SK-N-SH (cell line): Measurements from ENCODE around the gene DYRK2. TPM values are rescaled to one million over a fixed set of nuclear protein-coding genes. Genes with fewer than 3 reads are reported as not detected.

ENCODE experiments used
- CTCF ChIA-PET: fragments of 300-600, 350-600 bp; formaldehyde crosslinking; extraction: SDS; loops from one replicate; lab custom pipeline; 2021; lab: Yijun Ruan, JAX
- POLR2A ChIA-PET: fragments of 350-600 bp; sonication (Branson Sonifier 250); formaldehyde crosslinking; extraction: SDS; loops from one replicate; lab custom pipeline; 2020; ENCODE audit warnings: antibody characterized with exemption, inconsistent platforms; lab: Yijun Ruan, JAX
- DNase-seq: peaks from one replicate; pipeline ENCODE4 v3.0.0; 2012
- H2AFZ ChIP-seq: fragments of 200-600 bp; sonication (generic); 2 replicates; pipeline ENCODE4 v1.8.1; 2016; ENCODE audit warnings: antibody characterized with exemption, mild to moderate bottlenecking, low read depth
- H3F3A ChIP-seq: fragments of 200-600 bp; sonication (generic); replicated peaks from 2 replicates; pipeline ENCODE3; 2016; ENCODE audit warnings: antibody characterized with exemption, mild to moderate bottlenecking; ENCODE audit not compliant: insufficient read depth
- H3K27ac ChIP-seq, 2 experiments: fragments of 200-500 bp in 1 of 2; fragments of 200-600 bp in 1 of 2; sonication (Bioruptor generic) in 1 of 2; sonication (generic), shearing (Covaris generic) in 1 of 2; 2 replicates each; pipeline versions ENCODE4 v1.5.1 to v1.6.1; 2014 to 2016; ENCODE audit warnings: low read depth in 2 of 2, inconsistent platforms in 1 of 2, low read length in 1 of 2, mild to moderate bottlenecking in 1 of 2, mixed read lengths in 1 of 2
- H3K27me3 ChIP-seq: fragments of 200-600 bp; sonication (generic), shearing (Covaris generic); 2 replicates; pipeline ENCODE4 v1.6.1; 2016; ENCODE audit warnings: mixed run types; ENCODE audit not compliant: insufficient read depth
- H3K36me3 ChIP-seq, 2 experiments: fragments of 200-500 bp in 1 of 2; fragments of 200-600 bp in 1 of 2; sonication (Bioruptor generic) in 1 of 2; sonication (generic) in 1 of 2; replicated peaks in 1 of 2; 2 replicates each; pipeline versions ENCODE3 to v1.5.1; 2014 to 2016; ENCODE audit warnings: low read length in 1 of 2, mild to moderate bottlenecking in 1 of 2; ENCODE audit not compliant: insufficient read depth in 2 of 2, control insufficient read depth in 1 of 2
- H3K4me1 ChIP-seq, 2 experiments: fragments of 200-500 bp in 1 of 2; fragments of 200-600 bp in 1 of 2; sonication (Bioruptor generic) in 1 of 2; sonication (generic), shearing (Covaris generic) in 1 of 2; 2 replicates each; pipeline versions ENCODE4 v1.5.1 to v1.6.1; 2014 to 2016; ENCODE audit warnings: low read depth in 1 of 2, low read length in 1 of 2, mixed run types in 1 of 2; ENCODE audit not compliant: insufficient read depth in 2 of 2, control insufficient read depth in 1 of 2
- H3K4me2 ChIP-seq: fragments of 200-600 bp; sonication (generic), shearing (Covaris generic); 2 replicates; pipeline ENCODE4 v1.6.1; 2017; ENCODE audit warnings: mixed run types
- H3K4me3 ChIP-seq, 2 experiments: fragments of 200-500 bp in 1 of 2; fragments of 200-600 bp in 1 of 2; sonication (Bioruptor generic) in 1 of 2; sonication (generic), shearing (Covaris generic) in 1 of 2; 2 replicates each; pipeline versions ENCODE4 v1.5.1 to v1.8.1; 2014 to 2016; ENCODE audit warnings: low read depth in 2 of 2, inconsistent platforms in 1 of 2, low read length in 1 of 2, mild to moderate bottlenecking in 1 of 2, mixed read lengths in 1 of 2, moderate library complexity in 1 of 2
- H3K79me2 ChIP-seq: fragments of 200-600 bp; sonication (generic); 2 replicates; pipeline ENCODE4 v1.8.1; 2017; ENCODE audit warnings: mild to moderate bottlenecking; ENCODE audit not compliant: insufficient read depth
- H3K9ac ChIP-seq: fragments of 200-600 bp; sonication (generic); 2 replicates; pipeline ENCODE4 v1.6.1; 2017; ENCODE audit warnings: mixed run types
- H3K9me2 ChIP-seq: fragments of 200-600 bp; sonication (generic); 2 replicates; pipeline ENCODE4 v1.6.1; 2017; ENCODE audit warnings: mixed run types
- H3K9me3 ChIP-seq: fragments of 200-600 bp; sonication (generic); 2 replicates; pipeline ENCODE4 v1.6.1; 2017; ENCODE audit warnings: mixed run types, mild to moderate bottlenecking, moderate library complexity
- H4K20me1 ChIP-seq: fragments of 200-600 bp; sonication (generic); 2 replicates; pipeline ENCODE4 v1.6.1; 2017; ENCODE audit warnings: mild to moderate bottlenecking, mixed run types; ENCODE audit not compliant: insufficient read depth
- EZH2phosphoT487 ChIP-seq: fragments of 200-600 bp; sonication (generic); IDR thresholded peaks from 2 replicates; pipeline ENCODE4 v1.6.1; 2017; ENCODE audit warnings: low read depth, mixed run types, mild to moderate bottlenecking, antibody characterized with exemption, moderate library complexity, borderline replicate concordance
- FOSL2 ChIP-seq: IDR thresholded peaks from 2 replicates; pipeline ENCODE4 v1.4.0; 2012; ENCODE audit warnings: low read depth, mild to moderate bottlenecking, moderate library complexity, borderline replicate concordance
- JUND ChIP-seq: IDR thresholded peaks from 2 replicates; pipeline ENCODE4 v1.4.0; 2012
- NFIC ChIP-seq: IDR thresholded peaks from 2 replicates; pipeline ENCODE4 v1.4.0; 2012; ENCODE audit warnings: borderline replicate concordance
- PBX3 ChIP-seq: IDR thresholded peaks from 2 replicates; pipeline ENCODE4; 2012
- POLR2AphosphoS5 ChIP-seq: IDR thresholded peaks from 2 replicates; pipeline ENCODE4 v1.6.1; 2012; ENCODE audit warnings: low read depth, low read length
- RFX5 ChIP-seq: IDR thresholded peaks from 2 replicates; pipeline ENCODE4 v1.6.1; 2012; ENCODE audit warnings: mild to moderate bottlenecking, improper control_type of control experiment, low read length
- RXRA ChIP-seq: IDR thresholded peaks from 2 replicates; pipeline ENCODE4 v1.4.0; 2012; ENCODE audit warnings: low read depth, mild to moderate bottlenecking, borderline replicate concordance
- TEAD4 ChIP-seq: IDR thresholded peaks from 2 replicates; pipeline ENCODE4 v1.4.0; 2012; ENCODE audit warnings: mild to moderate bottlenecking, borderline replicate concordance; ENCODE audit not compliant: insufficient read depth
- USF2 ChIP-seq: fragments of 150-350 bp; IDR thresholded peaks from 2 replicates; pipeline ENCODE4 v1.6.1; 2017; ENCODE audit warnings: antibody characterized with exemption, low read length, low read depth, borderline replicate concordance
- YY1 ChIP-seq: IDR thresholded peaks from 2 replicates; pipeline ENCODE4 v1.4.0; 2012; ENCODE audit warnings: low read depth, mild to moderate bottlenecking
- WGBS: methylation state at CpG from one replicate; pipeline ENCODE4 v1.1.6; 2017; ENCODE audit warnings: low lambda C conversion rate; 5-methylcytosine and 5-hydroxymethylcytosine counted together
- polyA plus RNA-seq, 3 experiments: library from polyadenylated mRNA; depleted of rRNA; stranded (reverse); fragments of >200 nt; gene quantifications; 2 replicates each; pipeline ENCODE4 v1.2.3, GENCODE V29; 2012

Gene DYRK2
- polyA plus RNA-seq, 1 of the 3 experiments (the other 2 are of a cell fraction) = 48.8 TPM

GRCh38 chr12:67697967-67698366, 49.4 kb downstream of the DYRK2 start:
- Histone ChIP-seq H3K4me3 (no peak overlapping the region), H3K27me3 (no peaks in the 10 kb centered on the region), H3K4me2 (no peak overlapping the region), H2AFZ (no peak overlapping the region), H3K4me1 (peaks cover 3 to 13% of the 10 kb centered on the region in 2 experiments; a peak in 3 of 4 replicates), H3K9ac (no peak overlapping the region), H3K9me2 (no peaks in the 10 kb centered on the region), H3K27ac (peak overlapping the region in 1 of 2 experiments; percentile 84; a peak in 2 of 4 replicates), H3F3A (peaks cover 20% of the 10 kb centered on the region), H3K9me3 (no peaks in the 10 kb centered on the region), H3K79me2 (no peaks in the 10 kb centered on the region), H3K36me3 (no peaks in the 10 kb centered on the region), H4K20me1 (no peaks in the 10 kb centered on the region)
- POLR2A ChIA-PET = no interaction called here
- 77% methylated on average over 2 of the region's 2 CpGs for WGBS
- DNase-seq = no peak
- CTCF ChIA-PET = no interaction called here
- TF ChIP-seq FOSL2 (no peak), RXRA (no peak), TEAD4 (no peak), JUND (no peak)

GRCh38 chr12:67698672-67699581, 50.4 kb downstream of the DYRK2 start:
- Histone ChIP-seq H4K20me1 (no peaks in the 10 kb centered on the region), H3K36me3 (no peaks in the 10 kb centered on the region), H3F3A (peaks cover 20% of the 10 kb centered on the region), H3K27me3 (no peaks in the 10 kb centered on the region), H3K27ac (peak overlapping the region in 1 of 2 experiments; percentile 84; a peak in 2 of 4 replicates), H3K4me1 (peaks cover 2 to 13% of the 10 kb centered on the region in 2 experiments; a peak in 3 of 4 replicates), H3K9me3 (no peaks in the 10 kb centered on the region), H2AFZ (peak overlapping the region; percentile 50), H3K79me2 (no peaks in the 10 kb centered on the region), H3K9me2 (no peaks in the 10 kb centered on the region), H3K4me3 (peak overlapping the region in 1 of 2 experiments; percentile 40; a peak in 1 of 4 replicates), H3K4me2 (peak overlapping the region; percentile 50; the same call in 1 of the 2 replicates), H3K9ac (peak overlapping the region; percentile 42; the same call in 1 of the 2 replicates)
- TF ChIP-seq YY1 (no peak), POLR2AphosphoS5 (no peak), RFX5 (no peak), EZH2phosphoT487 (no peak), PBX3 (no peak), NFIC (no peak), FOSL2 (no peak), USF2 (no peak)
- WGBS = 80% methylated on average over 6 of the region's 6 CpGs
- ChIA-PET CTCF (no interaction called here), POLR2A (no interaction called here)
- DNase-seq = no peak
